NCI-H2196 (cell line): ENCODE measurements around the gene TRIM63.
"Not testable (repeated sequence)": the region's sequence is repeated elsewhere in the genome, so short reads cannot be mapped to it uniquely, and the experiment has no call there.

Experiments
- DNase-seq: peaks from one replicate; lab custom pipeline; 2025; ENCODE audit not compliant: unreplicated experiment; lab: John Stamatoyannopoulos, UW

Gene TRIM63

GRCh38 chr1:26067432-26067911 is at the start of gene TRIM63:
TSS of gene TRIM63 (minus strand) at chr1:26067630. CDS start at chr1:26067494, 136 bp downstream.
- DNase-seq = no peak

- no peak for DNase-seq
Measured at GRCh38 chr1:26114165-26114927, 46.9 kb upstream of the TRIM63 start.

- DNase-seq = peak; percentile 53
Measured at GRCh38 chr1:26112407-26112775, 45.0 kb upstream of the TRIM63 start.

GRCh38 chr1:26111530-26112406 is 44.3 kb upstream of the TRIM63 start, which contains the start of gene PDIK1L:
TSS of gene PDIK1L (plus strand) at chr1:26111824. CDS start at chr1:26114309, 2,485 bp downstream.
- peak; percentile 95 for DNase-seq

GRCh38 chr1:26110731-26111529 is 43.5 kb upstream of the TRIM63 start:
- peak; percentile 67 for DNase-seq

- DNase-seq = no peak
Measured at GRCh38 chr1:26109229-26110164, 42.1 kb upstream of the TRIM63 start.

- not testable (repeated sequence) for DNase-seq
Measured at GRCh38 chr1:26105226-26105548, 37.8 kb upstream of the TRIM63 start.

- no peak for DNase-seq
Measured at GRCh38 chr1:26102526-26102925, 35.1 kb upstream of the TRIM63 start.

GRCh38 chr1:26102119-26102518 is 34.7 kb upstream of the TRIM63 start:
- no peak for DNase-seq

GRCh38 chr1:26100204-26100603 is 32.8 kb upstream of the TRIM63 start:
- DNase-seq = not testable (repeated sequence)

- DNase-seq = no peak
Measured at GRCh38 chr1:26099780-26100179, 32.4 kb upstream of the TRIM63 start.

- DNase-seq = no peak
Measured at GRCh38 chr1:26098602-26099001, 31.2 kb upstream of the TRIM63 start.

GRCh38 chr1:26097696-26098095 is 30.3 kb upstream of the TRIM63 start:
- DNase-seq = no peak

GRCh38 chr1:26096471-26096870 is 29.0 kb upstream of the TRIM63 start:
- DNase-seq = no peak

GRCh38 chr1:26094677-26095383 is 27.4 kb upstream of the TRIM63 start:
- DNase-seq = no peak

- DNase-seq = no peak
Measured at GRCh38 chr1:26094076-26094669, 26.7 kb upstream of the TRIM63 start.

- not testable (repeated sequence) for DNase-seq
Measured at GRCh38 chr1:26093569-26093968, 26.1 kb upstream of the TRIM63 start.

GRCh38 chr1:26092422-26092821 is 25.0 kb upstream of the TRIM63 start:
- no peak for DNase-seq

GRCh38 chr1:26090893-26091292 is 23.5 kb upstream of the TRIM63 start:
- no peak for DNase-seq
